SU-DHL-6 (cell line): Measurements from ENCODE around the gene UNC119.

Source experiments
- H2AFZ ChIP-seq: fragments of 200-600 bp; sonication (generic); 2 replicates; pipeline ENCODE4 v1.6.1; 2014; ENCODE audit warnings: low read depth, mild to moderate bottlenecking, moderate library complexity, mixed read lengths, antibody characterized with exemption, low read length; ENCODE audit not compliant: severe bottlenecking
- H3F3A ChIP-seq: fragments of 200-600 bp; shearing (Covaris generic); 2 replicates; pipeline ENCODE4 v1.6.0; 2016; ENCODE audit warnings: antibody characterized with exemption, mild to moderate bottlenecking; ENCODE audit not compliant: insufficient read depth
- H3K27ac ChIP-seq: fragments of 200-600 bp; sonication (generic); 2 replicates; pipeline ENCODE4 v1.5.1; 2016; ENCODE audit warnings: low read depth, mild to moderate bottlenecking, low read length, moderate library complexity, mixed read lengths
- H3K27me3 ChIP-seq: fragments of 200-600 bp; sonication (generic), shearing (Covaris generic); 2 replicates; pipeline ENCODE4 v1.6.0; 2014; ENCODE audit warnings: mild to moderate bottlenecking, low read length
- H3K36me3 ChIP-seq: fragments of 200-600 bp; sonication (generic); 2 replicates; pipeline ENCODE4 v1.6.1; 2014; ENCODE audit warnings: mild to moderate bottlenecking, low read length, mixed read lengths
- H3K4me2 ChIP-seq: fragments of 300-600, 200-600 bp; shearing (Covaris generic), sonication (generic); 2 replicates; pipeline ENCODE4 v1.6.0; 2014; ENCODE audit warnings: low read length, low read depth, mild to moderate bottlenecking; ENCODE audit not compliant: poor library complexity, severe bottlenecking
- H3K4me3 ChIP-seq: fragments of 200-600 bp; sonication (generic); 2 replicates; pipeline ENCODE4 v1.5.1; 2014; ENCODE audit warnings: antibody characterized with exemption, low read length, mild to moderate bottlenecking, mixed read lengths; ENCODE audit not compliant: insufficient read depth, poor library complexity, severe bottlenecking
- H3K79me2 ChIP-seq: fragments of 200-600 bp; sonication (generic); 2 replicates; pipeline ENCODE4 v1.6.1; 2014; ENCODE audit warnings: mild to moderate bottlenecking, low read length, moderate library complexity; ENCODE audit not compliant: insufficient read depth
- H3K9ac ChIP-seq: fragments of 200-600 bp; sonication (generic); 2 replicates; pipeline ENCODE4 v1.7.0; 2014; ENCODE audit warnings: mild to moderate bottlenecking, low read length
- H3K9me2 ChIP-seq: fragments of 200-600 bp; sonication (generic); replicated peaks from 2 replicates; pipeline ENCODE4 v1.6.1; 2014; ENCODE audit warnings: low read length; ENCODE audit not compliant: insufficient read depth
- H3K9me3 ChIP-seq: fragments of 200-600 bp; sonication (generic); 2 replicates; pipeline ENCODE4 v1.6.1; 2014; ENCODE audit warnings: low read length, mixed read lengths; ENCODE audit not compliant: insufficient read depth
- H4K20me1 ChIP-seq: fragments of 200-600 bp; sonication (generic); 2 replicates; pipeline ENCODE4 v1.6.1; 2014; ENCODE audit warnings: low read depth, mild to moderate bottlenecking, antibody characterized with exemption, low read length, moderate library complexity, mixed read lengths
- CTCF ChIP-seq: fragments of 200-600 bp; sonication (generic); IDR thresholded peaks from one replicate; pipeline ENCODE4 v1.5.1; 2017; ENCODE audit warnings: antibody characterized with exemption, mild to moderate bottlenecking, low read length, moderate library complexity; ENCODE audit not compliant: insufficient read depth, poor library complexity, severe bottlenecking
- EZH2phosphoT487 ChIP-seq: fragments of 200-600 bp; sonication (generic), shearing (Covaris generic); conservative IDR thresholded peaks from 2 replicates; pipeline ENCODE4 v1.6.1; 2018; ENCODE audit warnings: mild to moderate bottlenecking, antibody characterized with exemption, low read length, moderate library complexity, mixed read lengths

The UNC119 gene

DNA sequence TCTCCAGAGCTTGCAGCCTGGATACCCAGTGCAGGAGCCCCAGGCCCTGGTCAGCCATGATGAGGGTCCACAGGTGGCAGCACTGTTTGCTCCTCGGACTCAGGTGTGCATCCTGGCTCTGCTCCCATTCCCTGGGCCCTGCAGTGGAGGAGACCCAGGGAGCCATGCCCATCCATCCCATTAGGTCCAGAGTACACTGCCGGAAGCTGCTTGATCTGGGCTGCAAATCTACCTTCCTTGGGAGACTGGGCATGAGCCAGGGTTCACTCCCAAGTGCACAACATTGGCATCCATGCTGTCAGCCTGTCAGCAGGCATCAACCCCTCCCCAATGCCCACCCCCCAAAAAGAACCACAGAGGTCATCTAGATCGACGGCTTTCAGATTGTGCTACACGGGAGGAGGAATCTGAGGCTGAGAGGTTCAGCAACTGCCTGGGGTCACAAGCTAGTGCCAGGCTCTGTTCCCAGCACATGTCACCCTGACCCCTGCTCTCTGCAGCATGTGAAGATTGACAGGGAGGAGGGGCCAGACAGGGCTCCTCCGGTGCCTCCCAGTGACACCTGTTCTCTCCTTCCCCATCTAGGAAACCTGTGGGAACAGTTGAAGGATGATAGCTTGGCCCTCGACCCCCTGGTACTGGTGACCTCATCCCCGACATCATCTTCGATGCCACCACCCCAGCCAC lies 15.7 kb downstream of the UNC119 start:
- H3K9me2 ChIP-seq, result no peaks in the 10 kb centered on the region
- H3K79me2 ChIP-seq, result no peaks in the 10 kb centered on the region
- no peaks in the 10 kb centered on the region for H3K36me3 ChIP-seq
- TF ChIP-seq EZH2phosphoT487 (no peak), CTCF (no peak)
- H3K4me3 ChIP-seq, result no peak overlapping the region
- H3K9me3 ChIP-seq, result no peaks in the 10 kb centered on the region
- H3K27ac ChIP-seq, result no peak overlapping the region
- no peak overlapping the region for H3K4me2 ChIP-seq
- no peak overlapping the region for H2AFZ ChIP-seq
- H3K9ac ChIP-seq, result no peak overlapping the region
- H3K27me3 ChIP-seq, result no peaks in the 10 kb centered on the region
- H4K20me1 ChIP-seq, result no peaks in the 10 kb centered on the region
- no peaks in the 10 kb centered on the region for H3F3A ChIP-seq

GRCh38 chr17:28534740-28535375 lies 17.6 kb downstream of the UNC119 start:
- TF ChIP-seq CTCF (no peak), EZH2phosphoT487 (no peak)
- no peak overlapping the region for H3K4me2 ChIP-seq
- no peaks in the 10 kb centered on the region for H3K9me3 ChIP-seq
- no peak overlapping the region for H2AFZ ChIP-seq
- H3K27me3 ChIP-seq, result no peaks in the 10 kb centered on the region
- no peaks in the 10 kb centered on the region for H4K20me1 ChIP-seq
- no peaks in the 10 kb centered on the region for H3K36me3 ChIP-seq
- no peaks in the 10 kb centered on the region for H3K79me2 ChIP-seq
- no peak overlapping the region for H3K9ac ChIP-seq
- H3K27ac ChIP-seq, result no peak overlapping the region
- no peaks in the 10 kb centered on the region for H3F3A ChIP-seq
- no peaks in the 10 kb centered on the region for H3K9me2 ChIP-seq
- no peak overlapping the region for H3K4me3 ChIP-seq

GRCh38 chr17:28533091-28533807 lies 19.2 kb downstream of the UNC119 start:
- TF ChIP-seq CTCF (no peak), EZH2phosphoT487 (no peak)
- H3K27ac ChIP-seq, result no peak overlapping the region
- no peak overlapping the region for H3K4me2 ChIP-seq
- H3K36me3 ChIP-seq, result no peaks in the 10 kb centered on the region
- no peak overlapping the region for H3K9ac ChIP-seq
- H3K79me2 ChIP-seq, result no peaks in the 10 kb centered on the region
- no peaks in the 10 kb centered on the region for H4K20me1 ChIP-seq
- no peak overlapping the region for H3K4me3 ChIP-seq
- no peaks in the 10 kb centered on the region for H3K9me3 ChIP-seq
- no peaks in the 10 kb centered on the region for H3F3A ChIP-seq
- H2AFZ ChIP-seq, result no peak overlapping the region
- no peaks in the 10 kb centered on the region for H3K27me3 ChIP-seq
- H3K9me2 ChIP-seq, result no peaks in the 10 kb centered on the region
